ENCODE measurements around the gene HTRA1.

Gene HTRA1

GRCh38 chr10:122454603-122455080 is 6.7 kb upstream of the HTRA1 start, which contains the start of gene ARMS2:
Gene ARMS2, plus strand, starts transcription at chr10:122454653. Its CDS starts 75 bp downstream, at chr10:122454728.
- DNase-seq (ENCODE audit: low read depth in 2 of 2): no peak

- DNase-seq (ENCODE audit: low read depth in 2 of 2): no peak
These were observed 5.8 kb upstream of the HTRA1 start for GRCh38 chr10:122455376-122456079.

GRCh38 chr10:122457934-122458333 is 3.4 kb upstream of the HTRA1 start:
- no peak for DNase-seq (ENCODE audit: low read depth in 2 of 2)

- DNase-seq (ENCODE audit: low read depth in 2 of 2): no peak
These were observed 2.7 kb upstream of the HTRA1 start for GRCh38 chr10:122458693-122459092.

GRCh38 chr10:122459561-122460273 is 1.6 kb upstream of the HTRA1 start:
- DNase-seq (ENCODE audit: low read depth in 2 of 2): no peak

- no peak for DNase-seq (ENCODE audit: low read depth in 2 of 2)
These were observed 461 bp upstream of the HTRA1 start for GRCh38 chr10:122460891-122461293.

- no peak for DNase-seq (ENCODE audit: low read depth in 2 of 2)
These were observed 578 bp downstream of the HTRA1 start for GRCh38 chr10:122461729-122462532.

- no peak for DNase-seq (ENCODE audit: low read depth in 2 of 2)
These were observed 1.4 kb downstream of the HTRA1 start for GRCh38 chr10:122462533-122463465.

- DNase-seq (ENCODE audit: low read depth in 2 of 2): no peak
These were observed 2.3 kb downstream of the HTRA1 start for GRCh38 chr10:122463466-122464249.

GRCh38 chr10:122464250-122464510 is 2.8 kb downstream of the HTRA1 start:
- DNase-seq (ENCODE audit: low read depth in 2 of 2): no peak

GRCh38 chr10:122464586-122464985 is 3.2 kb downstream of the HTRA1 start:
- DNase-seq (ENCODE audit: low read depth in 2 of 2): no peak

- DNase-seq (ENCODE audit: low read depth in 2 of 2): no peak
These were observed 4.2 kb downstream of the HTRA1 start for GRCh38 chr10:122465401-122466040.

- no peak for DNase-seq (ENCODE audit: low read depth in 2 of 2)
These were observed 5.6 kb downstream of the HTRA1 start for GRCh38 chr10:122466951-122467381.

GRCh38 chr10:122467701-122468100 is 6.3 kb downstream of the HTRA1 start:
- no peak for DNase-seq (ENCODE audit: low read depth in 2 of 2)

GRCh38 chr10:122468307-122468925 is 7.1 kb downstream of the HTRA1 start:
- no peak for DNase-seq (ENCODE audit: low read depth in 2 of 2)

- DNase-seq (ENCODE audit: low read depth in 2 of 2): no peak
These were observed 7.8 kb downstream of the HTRA1 start for GRCh38 chr10:122468926-122469781.

- no peak for DNase-seq (ENCODE audit: low read depth in 2 of 2)
These were observed 8.5 kb downstream of the HTRA1 start for GRCh38 chr10:122469848-122470247.

- DNase-seq (ENCODE audit: low read depth in 2 of 2): no peak
These were observed 10.3 kb downstream of the HTRA1 start for GRCh38 chr10:122471531-122472177.

All from activated CD8-positive, alpha-beta memory T cell treated with anti-CD3 and anti-CD28 coated beads for 4 hours (primary cell).